Caco-2 (cell line): ENCODE results near the gene BRIP1. TPM values are rescaled to one million over a fixed set of nuclear protein-coding genes. Genes with fewer than 3 reads are reported as not detected.

Experiments
- BruUV-seq: library from RNA; stranded (reverse); fragments of 400-500 nt; replicated peaks from 2 replicates; lab custom pipeline; 2021; lab: Mats Ljungman, UMichigan
- CTCF ChIA-PET: fragments of 300-600 bp; sonication (Branson Sonifier 250); formaldehyde crosslinking; loops from one replicate; lab custom pipeline; 2022; ENCODE audit warnings: antibody characterized with exemption; lab: Charles Lee
- POLR2A ChIA-PET: fragments of 300-600 bp; sonication (Branson Sonifier 250); formaldehyde crosslinking; loops from one replicate; lab custom pipeline; 2022; ENCODE audit warnings: antibody characterized with exemption; lab: Charles Lee
- DNase-seq, 2 experiments: peaks; one replicate each; pipeline versions ENCODE4 v3.0.0 to v3.0.0-alpha.2; 2020 to 2022
- H3K27me3 ChIP-seq: replicated peaks from 2 replicates; pipeline ENCODE4 v1.6.0; 2011; ENCODE audit warnings: low read length; ENCODE audit not compliant: control insufficient read depth, insufficient read depth
- H3K36me3 ChIP-seq: 2 replicates; pipeline ENCODE4 v1.5.1; 2011; ENCODE audit warnings: low read length; ENCODE audit not compliant: control insufficient read depth, insufficient read depth
- H3K4me1 ChIP-seq: fragments of 250-450 bp; sonication (Bioruptor Pico); 2 replicates; pipeline ENCODE4 v1.5.1; 2020; ENCODE audit warnings: mild to moderate bottlenecking
- H3K4me3 ChIP-seq: 2 replicates; pipeline ENCODE4 v1.5.1; 2011; ENCODE audit warnings: low read depth, mild to moderate bottlenecking, control low read depth, low read length
- H3K9me3 ChIP-seq: fragments of 250-450 bp; sonication (Bioruptor Pico); 2 replicates; pipeline ENCODE4 v1.5.1; 2020; ENCODE audit warnings: mild to moderate bottlenecking, moderate library complexity
- H3K27ac Mint-ChIP-seq: one replicate; pipeline ENCODE4 v1.8.0; 2022; ENCODE audit warnings: mixed read lengths; ENCODE audit not compliant: unreplicated experiment
- H3K27me3 Mint-ChIP-seq: one replicate; pipeline ENCODE4 v1.8.0; 2022; ENCODE audit warnings: mixed read lengths; ENCODE audit not compliant: insufficient read depth, unreplicated experiment
- H3K36me3 Mint-ChIP-seq: one replicate; pipeline ENCODE4 v1.8.0; 2022; ENCODE audit warnings: mild to moderate bottlenecking, mixed read lengths; ENCODE audit not compliant: insufficient read depth, unreplicated experiment
- H3K4me1 Mint-ChIP-seq: one replicate; pipeline ENCODE4 v1.8.0; 2022; ENCODE audit warnings: low read depth, mixed read lengths; ENCODE audit not compliant: unreplicated experiment
- H3K4me3 Mint-ChIP-seq: one replicate; pipeline ENCODE4 v1.8.0; 2022; ENCODE audit warnings: mild to moderate bottlenecking, moderate library complexity, mixed read lengths; ENCODE audit not compliant: unreplicated experiment
- H3K9me3 Mint-ChIP-seq: one replicate; pipeline ENCODE4 v1.8.0; 2022; ENCODE audit warnings: mixed read lengths; ENCODE audit not compliant: unreplicated experiment
- intact Hi-C: fragments of 100-400 bp; cut with micrococcal nuclease; formaldehyde crosslinking; loops from one replicate; pipeline ENCODE4 v1.10.0; 2022; ENCODE audit not compliant: unreplicated experiment
- total RNA-seq: library from RNA; stranded (reverse); gene quantifications from 2 replicates; pipeline ENCODE4 v1.2.3, GENCODE V29; 2022
- TF ChIP-seq, protein P1 (sequence below), 2 experiments: fragments of 200-600 bp in 1 of 2; IDR thresholded peaks; 1 replicate in 1 of 2; 2 replicates in 1 of 2; pipeline versions ENCODE4 v1.5.1 to v1.8.0; 2011 to 2022; ENCODE audit warnings: antibody characterized with exemption in 1 of 2, control low read depth in 1 of 2, inconsistent platforms in 1 of 2, low read depth in 1 of 2, low read length in 1 of 2, mild to moderate bottlenecking in 1 of 2, moderate library complexity in 1 of 2; ENCODE audit not compliant: insufficient read depth in 1 of 2, severe bottlenecking in 1 of 2, unreplicated experiment in 1 of 2

BRIP1 gene
- total RNA-seq, 1 experiment from 2014 or later = 18.3 TPM

DNA sequence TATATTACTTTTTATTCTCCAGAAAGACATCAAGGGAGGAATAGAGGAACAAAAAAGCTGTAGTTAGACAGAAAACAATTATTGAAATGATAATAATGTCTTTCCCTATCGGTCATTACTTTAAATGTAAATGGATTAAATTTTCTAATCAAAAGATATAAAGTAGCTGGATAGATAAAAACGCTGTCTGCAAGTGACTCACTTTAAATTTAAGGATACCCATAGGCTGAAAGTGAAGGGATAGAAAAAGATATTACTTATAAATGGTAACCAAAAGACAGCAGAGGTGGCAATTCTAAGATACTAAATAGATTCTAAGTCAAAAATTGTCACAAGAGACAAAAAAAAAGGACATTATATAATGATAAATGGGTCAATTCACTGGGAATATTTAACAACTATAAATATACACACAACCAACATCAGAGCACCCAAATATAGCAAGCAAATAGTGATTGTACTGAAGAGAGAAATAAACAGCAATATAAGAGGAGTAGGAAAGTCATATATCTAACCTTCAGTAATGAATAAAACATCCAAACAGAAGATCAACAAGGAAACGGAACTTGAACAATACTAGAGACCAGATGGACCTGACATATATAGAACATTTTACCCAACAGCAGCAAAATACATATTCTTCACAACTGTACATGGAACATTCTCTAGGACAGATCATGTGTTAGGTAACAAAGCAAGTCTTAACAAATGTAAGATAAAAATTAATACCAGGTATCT lies 116.9 kb downstream of the BRIP1 start:
- Mint-ChIP-seq H3K27me3 (no peaks in the 10 kb centered on the region), H3K9me3 (peaks cover 31% of the 10 kb centered on the region)
- TF ChIP-seq, protein P1, sequence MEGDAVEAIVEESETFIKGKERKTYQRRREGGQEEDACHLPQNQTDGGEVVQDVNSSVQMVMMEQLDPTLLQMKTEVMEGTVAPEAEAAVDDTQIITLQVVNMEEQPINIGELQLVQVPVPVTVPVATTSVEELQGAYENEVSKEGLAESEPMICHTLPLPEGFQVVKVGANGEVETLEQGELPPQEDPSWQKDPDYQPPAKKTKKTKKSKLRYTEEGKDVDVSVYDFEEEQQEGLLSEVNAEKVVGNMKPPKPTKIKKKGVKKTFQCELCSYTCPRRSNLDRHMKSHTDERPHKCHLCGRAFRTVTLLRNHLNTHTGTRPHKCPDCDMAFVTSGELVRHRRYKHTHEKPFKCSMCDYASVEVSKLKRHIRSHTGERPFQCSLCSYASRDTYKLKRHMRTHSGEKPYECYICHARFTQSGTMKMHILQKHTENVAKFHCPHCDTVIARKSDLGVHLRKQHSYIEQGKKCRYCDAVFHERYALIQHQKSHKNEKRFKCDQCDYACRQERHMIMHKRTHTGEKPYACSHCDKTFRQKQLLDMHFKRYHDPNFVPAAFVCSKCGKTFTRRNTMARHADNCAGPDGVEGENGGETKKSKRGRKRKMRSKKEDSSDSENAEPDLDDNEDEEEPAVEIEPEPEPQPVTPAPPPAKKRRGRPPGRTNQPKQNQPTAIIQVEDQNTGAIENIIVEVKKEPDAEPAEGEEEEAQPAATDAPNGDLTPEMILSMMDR (IDR thresholded peaks at IDR 0.05; ENCODE audit: insufficient read depth in 1 of 2, low read depth in 1 of 2, low read length in 1 of 2, severe bottlenecking in 1 of 2, unreplicated experiment in 1 of 2) = no peak

DNA sequence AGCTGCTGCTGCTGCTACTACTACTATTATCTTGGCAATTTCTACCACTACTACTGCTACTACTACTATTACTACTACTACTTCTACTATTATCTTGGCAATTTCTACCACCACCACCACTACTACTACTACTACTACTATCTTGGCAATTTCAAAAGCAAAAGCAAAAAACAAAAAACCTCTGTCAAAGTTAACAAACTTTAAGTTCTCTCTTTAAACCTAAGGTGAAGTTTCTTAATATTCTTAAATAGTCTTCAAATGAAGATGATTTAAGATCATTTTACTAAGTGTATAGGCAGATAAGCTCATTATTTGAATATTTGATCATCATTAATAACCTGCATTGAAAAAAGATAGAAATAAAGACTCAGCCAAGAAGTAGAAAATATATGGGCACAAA lies 118.5 kb downstream of the BRIP1 start:
- CTCF ChIA-PET = no interaction called here
- Histone ChIP-seq H3K27me3 (no peaks in the 10 kb centered on the region), H3K4me3 (no peak overlapping the region), H3K9me3 (peaks cover 12% of the 10 kb centered on the region), H3K36me3 (no peaks in the 10 kb centered on the region; the same call in 1 of the 2 replicates), H3K4me1 (no peaks in the 10 kb centered on the region)
- H3K4me3 Mint-ChIP-seq = no peak overlapping the region
- peaks cover 31% of the 10 kb centered on the region for H3K9me3 Mint-ChIP-seq
- H3K27me3 Mint-ChIP-seq = no peaks in the 10 kb centered on the region
- no TSS peak for BruUV-seq
- POLR2A ChIA-PET = no interaction called here
- intact Hi-C loops = no loop called here
- no peak overlapping the region for H3K27ac Mint-ChIP-seq
- peaks cover 24% of the 10 kb centered on the region for H3K36me3 Mint-ChIP-seq
- TF ChIP-seq, protein P1 (IDR thresholded peaks at IDR 0.05; ENCODE audit: insufficient read depth in 1 of 2, low read depth in 1 of 2, low read length in 1 of 2, severe bottlenecking in 1 of 2, unreplicated experiment in 1 of 2) = no peak
- no peak for DNase-seq
- no peaks in the 10 kb centered on the region for H3K4me1 Mint-ChIP-seq

More for the DNA sequence above, 116.9 kb downstream of the BRIP1 start:
- intact Hi-C loops = no loop called here
- no peaks in the 10 kb centered on the region for H3K4me1 ChIP-seq
- no peaks in the 10 kb centered on the region; the same call in 1 of the 2 replicates for H3K36me3 ChIP-seq
- DNase-seq = no peak
- CTCF ChIA-PET = no interaction called here
- H3K27me3 ChIP-seq = no peaks in the 10 kb centered on the region
- no peak overlapping the region for H3K27ac Mint-ChIP-seq
- POLR2A ChIA-PET = no interaction called here
- peaks cover 12% of the 10 kb centered on the region for H3K9me3 ChIP-seq
- BruUV-seq = no TSS peak
- no peaks in the 10 kb centered on the region for H3K4me1 Mint-ChIP-seq
- H3K36me3 Mint-ChIP-seq = peaks cover 16% of the 10 kb centered on the region
- no peak overlapping the region for H3K4me3 ChIP-seq
- H3K4me3 Mint-ChIP-seq = no peak overlapping the region

DNA sequence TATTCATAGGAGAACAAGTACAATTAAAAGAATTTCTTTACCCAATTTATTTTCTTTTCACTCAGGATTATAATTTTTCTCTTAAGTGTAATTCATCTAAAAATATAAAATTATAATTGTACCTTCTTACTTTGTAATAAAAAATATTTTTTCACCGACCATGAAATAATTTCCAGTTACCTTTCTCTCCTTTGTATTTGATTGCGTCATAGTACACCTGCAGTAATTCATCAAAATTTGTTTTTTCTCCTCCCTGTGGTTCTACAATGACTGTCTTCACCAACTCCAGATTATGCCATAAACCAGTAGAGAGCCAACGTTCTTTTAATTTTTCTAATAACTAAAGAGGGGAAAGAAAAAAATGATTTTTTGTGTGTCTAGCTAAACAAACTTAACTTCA lies 119.1 kb downstream of the BRIP1 start:
- intact Hi-C loops = no loop called here
- no peaks in the 10 kb centered on the region for H3K27me3 ChIP-seq
- BruUV-seq = no TSS peak
- no peak overlapping the region for H3K4me3 Mint-ChIP-seq
- CTCF ChIA-PET = no interaction called here
- H3K27ac Mint-ChIP-seq = no peak overlapping the region
- no peaks in the 10 kb centered on the region for H3K4me1 Mint-ChIP-seq
- H3K9me3 Mint-ChIP-seq = peaks cover 28% of the 10 kb centered on the region
- H3K36me3 ChIP-seq = no peaks in the 10 kb centered on the region; the same call in 1 of the 2 replicates
- POLR2A ChIA-PET = no interaction called here
- TF ChIP-seq, protein P1 (IDR thresholded peaks at IDR 0.05; ENCODE audit: insufficient read depth in 1 of 2, low read depth in 1 of 2, low read length in 1 of 2, severe bottlenecking in 1 of 2, unreplicated experiment in 1 of 2) = no peak
- no peak for DNase-seq
- H3K4me3 ChIP-seq = no peak overlapping the region
- H3K36me3 Mint-ChIP-seq = peaks cover 24% of the 10 kb centered on the region
- H3K4me1 ChIP-seq = no peaks in the 10 kb centered on the region
- H3K9me3 ChIP-seq = peaks cover 12% of the 10 kb centered on the region; the same call in 1 of the 2 replicates
- no peaks in the 10 kb centered on the region for H3K27me3 Mint-ChIP-seq
